Measurements from ENCODE around the gene GRIN2C.

GRIN2C gene

GRCh38 chr17:74796211-74796610, 63.5 kb downstream of the GRIN2C start:
- no peak for DNase-seq

- no peak for DNase-seq
Measured at GRCh38 chr17:74795327-74796020, 64.2 kb downstream of the GRIN2C start.

- DNase-seq, result no peak
Measured at GRCh38 chr17:74792586-74793105, 67.0 kb downstream of the GRIN2C start.
